ENCODE results near the gene SLC32A1.

DNA sequence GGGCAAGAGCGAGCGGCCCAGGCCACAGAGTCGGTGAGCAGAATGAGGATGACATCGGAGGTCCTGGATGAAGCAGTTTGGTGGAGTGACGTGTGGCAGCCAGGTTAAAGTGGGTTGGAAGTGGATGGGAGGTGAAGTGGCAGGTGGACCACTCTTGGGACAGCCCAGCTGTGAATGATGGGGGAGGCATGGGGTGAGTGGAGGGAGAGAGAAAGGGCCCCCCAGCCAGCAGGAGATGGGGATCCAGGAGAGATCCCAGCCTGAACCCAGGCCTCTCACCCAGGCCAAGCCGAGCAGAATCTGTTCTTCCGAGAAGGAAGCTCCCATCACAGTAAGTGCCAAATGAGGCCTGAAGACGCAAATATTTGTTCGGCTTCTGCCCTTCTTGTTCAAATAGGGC, 27.0 kb upstream of the SLC32A1 start:
- TF ChIP-seq, protein P1, sequence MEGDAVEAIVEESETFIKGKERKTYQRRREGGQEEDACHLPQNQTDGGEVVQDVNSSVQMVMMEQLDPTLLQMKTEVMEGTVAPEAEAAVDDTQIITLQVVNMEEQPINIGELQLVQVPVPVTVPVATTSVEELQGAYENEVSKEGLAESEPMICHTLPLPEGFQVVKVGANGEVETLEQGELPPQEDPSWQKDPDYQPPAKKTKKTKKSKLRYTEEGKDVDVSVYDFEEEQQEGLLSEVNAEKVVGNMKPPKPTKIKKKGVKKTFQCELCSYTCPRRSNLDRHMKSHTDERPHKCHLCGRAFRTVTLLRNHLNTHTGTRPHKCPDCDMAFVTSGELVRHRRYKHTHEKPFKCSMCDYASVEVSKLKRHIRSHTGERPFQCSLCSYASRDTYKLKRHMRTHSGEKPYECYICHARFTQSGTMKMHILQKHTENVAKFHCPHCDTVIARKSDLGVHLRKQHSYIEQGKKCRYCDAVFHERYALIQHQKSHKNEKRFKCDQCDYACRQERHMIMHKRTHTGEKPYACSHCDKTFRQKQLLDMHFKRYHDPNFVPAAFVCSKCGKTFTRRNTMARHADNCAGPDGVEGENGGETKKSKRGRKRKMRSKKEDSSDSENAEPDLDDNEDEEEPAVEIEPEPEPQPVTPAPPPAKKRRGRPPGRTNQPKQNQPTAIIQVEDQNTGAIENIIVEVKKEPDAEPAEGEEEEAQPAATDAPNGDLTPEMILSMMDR (IDR thresholded peaks at IDR 0.05) = no peak
- no peak for TF ChIP-seq EZH2phosphoT487 (IDR thresholded peaks at IDR 0.05)
